CD4-positive, alpha-beta T cell (primary cell): ENCODE data around the gene OPN5. TPM values are rescaled to one million over a fixed set of nuclear protein-coding genes. Genes with fewer than 3 reads are reported as not detected.

ENCODE experiments used
- ATAC-seq: fragments of 200-7000 bp; cut with Tn5 transposase; one replicate; pipeline ENCODE4 v1.10.0; 2022; ENCODE audit warnings: mild to moderate bottlenecking; ENCODE audit not compliant: poor library complexity
- CTCF ChIA-PET: fragments of 350-600 bp; sonication (Branson Sonifier 250); formaldehyde crosslinking; loops from one replicate; lab custom pipeline; 2021; ENCODE audit warnings: antibody characterized with exemption, inconsistent platforms; lab: Charles Lee
- POLR2A ChIA-PET: fragments of 350-600 bp; sonication (Branson Sonifier 250); formaldehyde crosslinking; loops from one replicate; lab custom pipeline; 2021; ENCODE audit warnings: antibody characterized with exemption, inconsistent platforms; lab: Charles Lee
- DNase-seq, 14 experiments: peaks; one replicate each; pipeline ENCODE4 v3.0.0-alpha.2; 2013 to 2020; ENCODE audit warnings: mixed read lengths in 2 of 14
- H3K27ac ChIP-seq, 2 donors: one replicate each; pipeline versions ENCODE4 v1.5.1 to v1.7.0; 2013; ENCODE audit warnings: low read length in 2 of 2, low read depth in 1 of 2, mild to moderate bottlenecking in 1 of 2
- H3K27me3 ChIP-seq, 2 experiments: 1 replicate in 1 of 2; 2 replicates in 1 of 2; pipeline versions ENCODE4 v1.6.1 to v1.7.0; 2013; ENCODE audit warnings: low read length in 2 of 2, control low read depth in 1 of 2, mild to moderate bottlenecking in 1 of 2, moderate library complexity in 1 of 2; ENCODE audit not compliant: insufficient read depth in 2 of 2, control insufficient read depth in 1 of 2
- H3K36me3 ChIP-seq: one replicate; pipeline ENCODE4 v1.6.1; 2013; ENCODE audit warnings: low read length, control low read depth; ENCODE audit not compliant: insufficient read depth
- H3K4me1 ChIP-seq: one replicate; pipeline ENCODE4 v1.6.1; 2013; ENCODE audit warnings: low read length, control low read depth; ENCODE audit not compliant: insufficient read depth
- H3K4me3 ChIP-seq: one replicate; pipeline ENCODE4 v1.5.1; 2013; ENCODE audit warnings: mild to moderate bottlenecking, low read length, moderate library complexity
- H3K9me3 ChIP-seq, 2 experiments: 1 replicate in 1 of 2; 2 replicates in 1 of 2; pipeline versions ENCODE4 v1.6.1 to v1.7.0; 2013; ENCODE audit warnings: low read length in 2 of 2, mild to moderate bottlenecking in 2 of 2, control low read depth in 1 of 2, moderate library complexity in 1 of 2; ENCODE audit not compliant: control insufficient read depth in 1 of 2, insufficient read depth in 1 of 2
- H3K27ac Mint-ChIP-seq: one replicate; pipeline ENCODE4 v1.8.0; 2020; ENCODE audit warnings: mixed read lengths
- H3K27me3 Mint-ChIP-seq: one replicate; pipeline ENCODE4 v1.8.0; 2021; ENCODE audit warnings: mixed read lengths
- H3K36me3 Mint-ChIP-seq: one replicate; pipeline ENCODE4 v1.8.0; 2021; ENCODE audit warnings: low read depth, mixed read lengths
- H3K4me1 Mint-ChIP-seq: one replicate; pipeline ENCODE4 v1.8.0; 2021; ENCODE audit warnings: low read depth, mixed read lengths
- H3K4me3 Mint-ChIP-seq: one replicate; pipeline ENCODE4 v1.8.0; 2020; ENCODE audit warnings: mild to moderate bottlenecking, mixed read lengths
- H3K9me3 Mint-ChIP-seq: one replicate; pipeline ENCODE4 v1.8.0; 2020; ENCODE audit warnings: mixed read lengths
- intact Hi-C, 2 experiments: fragments of 100-400 bp; cut with DNase I in 1 of 2; cut with micrococcal nuclease in 1 of 2; formaldehyde crosslinking; loops; one replicate each; pipeline versions ENCODE4 v1.15.1 to v1.9.0; 2023 to 2025; cut with DNase I, micrococcal nuclease
- total RNA-seq, 174 experiments: library from RNA in 2 of 174; stranded (reverse) in 2 of 174; gene quantifications; one replicate each; pipeline ENCODE4 v1.2.3 and lab custom pipeline; 2021 to 2026
- TF ChIP-seq, protein P1 (sequence below): fragments of 200-600 bp; IDR thresholded peaks from one replicate; pipeline ENCODE4 v1.8.0; 2022; ENCODE audit warnings: antibody characterized with exemption, mild to moderate bottlenecking

The OPN5 gene
- total RNA-seq, 2 experiments from 2014 or later: not detected

DNA sequence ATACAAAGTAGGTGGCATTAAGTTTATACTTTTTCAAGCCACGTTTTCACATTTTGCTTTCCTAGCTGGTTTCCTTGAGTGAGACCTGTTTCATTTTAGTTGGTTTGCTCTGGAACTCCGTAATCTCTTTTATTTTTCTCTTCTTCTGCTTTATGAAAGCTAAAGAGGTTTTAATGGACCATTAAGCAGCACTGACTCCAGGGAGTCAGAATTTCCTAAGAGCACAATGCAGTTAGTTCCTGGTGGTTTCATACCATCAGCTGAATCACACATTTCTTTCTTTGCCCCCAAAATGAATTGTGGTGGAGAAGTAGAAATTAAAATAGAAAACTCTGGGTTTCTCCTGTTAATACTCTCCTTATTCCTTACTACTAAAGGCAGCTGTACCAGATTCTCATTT, 3.4 kb downstream of the OPN5 start:
- ChIA-PET POLR2A (no interaction called here), CTCF (no interaction called here)
- H3K4me3 ChIP-seq: no peak overlapping the region
- H3K9me3 Mint-ChIP-seq: no peaks in the 10 kb centered on the region
- H3K9me3 ChIP-seq: no peaks in the 10 kb centered on the region
- no peak overlapping the region for H3K27ac Mint-ChIP-seq
- no peak overlapping the region for H3K4me3 Mint-ChIP-seq
- no peaks in the 10 kb centered on the region for H3K36me3 Mint-ChIP-seq
- H3K36me3 ChIP-seq: no peaks in the 10 kb centered on the region
- no peak overlapping the region for H3K27ac ChIP-seq
- peaks cover 8% of the 10 kb centered on the region for H3K4me1 ChIP-seq
- intact Hi-C loops: no loop called here
- no peak for DNase-seq
- H3K27me3 ChIP-seq: peaks cover 4% of the 10 kb centered on the region in 2 experiments
- peaks cover 5% of the 10 kb centered on the region for H3K4me1 Mint-ChIP-seq
- H3K27me3 Mint-ChIP-seq: peaks cover 34% of the 10 kb centered on the region
- TF ChIP-seq, protein P1, sequence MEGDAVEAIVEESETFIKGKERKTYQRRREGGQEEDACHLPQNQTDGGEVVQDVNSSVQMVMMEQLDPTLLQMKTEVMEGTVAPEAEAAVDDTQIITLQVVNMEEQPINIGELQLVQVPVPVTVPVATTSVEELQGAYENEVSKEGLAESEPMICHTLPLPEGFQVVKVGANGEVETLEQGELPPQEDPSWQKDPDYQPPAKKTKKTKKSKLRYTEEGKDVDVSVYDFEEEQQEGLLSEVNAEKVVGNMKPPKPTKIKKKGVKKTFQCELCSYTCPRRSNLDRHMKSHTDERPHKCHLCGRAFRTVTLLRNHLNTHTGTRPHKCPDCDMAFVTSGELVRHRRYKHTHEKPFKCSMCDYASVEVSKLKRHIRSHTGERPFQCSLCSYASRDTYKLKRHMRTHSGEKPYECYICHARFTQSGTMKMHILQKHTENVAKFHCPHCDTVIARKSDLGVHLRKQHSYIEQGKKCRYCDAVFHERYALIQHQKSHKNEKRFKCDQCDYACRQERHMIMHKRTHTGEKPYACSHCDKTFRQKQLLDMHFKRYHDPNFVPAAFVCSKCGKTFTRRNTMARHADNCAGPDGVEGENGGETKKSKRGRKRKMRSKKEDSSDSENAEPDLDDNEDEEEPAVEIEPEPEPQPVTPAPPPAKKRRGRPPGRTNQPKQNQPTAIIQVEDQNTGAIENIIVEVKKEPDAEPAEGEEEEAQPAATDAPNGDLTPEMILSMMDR: no peak
- no peak for ATAC-seq

DNA sequence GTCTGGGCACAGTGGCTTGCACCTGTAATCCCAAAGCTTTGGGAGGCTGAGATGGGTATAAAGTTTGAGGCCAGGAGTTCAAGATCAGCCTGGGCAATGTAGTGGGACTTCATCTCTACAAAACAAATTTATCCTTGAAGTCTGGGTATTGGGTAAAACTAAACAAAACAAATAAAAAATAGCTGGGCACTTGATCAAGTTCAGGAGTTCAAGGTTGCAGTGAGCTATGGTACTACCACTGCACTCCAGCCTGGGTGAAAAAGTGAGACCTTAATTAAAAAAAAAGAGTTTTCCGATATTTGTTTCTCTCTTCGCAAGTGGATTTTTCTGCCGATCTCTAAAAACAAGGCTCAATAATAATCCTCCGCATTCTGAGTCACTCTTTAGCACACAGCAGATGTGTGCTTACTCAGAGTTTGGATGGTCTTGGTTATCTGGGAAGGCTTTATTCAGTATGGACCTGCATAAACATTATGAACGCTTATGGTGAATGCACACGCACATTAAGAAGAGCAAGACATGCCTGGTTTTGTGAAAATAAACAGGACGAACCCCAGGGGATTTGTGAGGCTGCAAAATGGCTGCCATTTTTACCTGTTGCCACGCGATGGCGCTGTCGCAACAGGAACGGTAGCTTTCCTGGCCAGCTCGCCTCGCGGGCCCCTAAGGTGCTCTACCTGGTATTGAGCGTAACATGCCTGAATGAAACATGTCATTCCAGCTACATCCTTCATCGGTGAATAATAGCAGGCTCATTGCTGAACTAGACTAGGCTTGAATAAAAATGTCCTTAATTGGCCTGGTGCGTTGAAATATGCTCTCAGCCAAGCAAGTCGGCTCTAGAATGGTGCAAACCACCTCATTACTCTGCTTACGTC, 6.0 kb downstream of the OPN5 start:
- H3K36me3 Mint-ChIP-seq: no peaks in the 10 kb centered on the region
- ChIA-PET CTCF (interaction anchor here (0.6 to 1.9 kb wide), 11 partner anchors 8 to 1665 kb away, joined by 3 to 10 read pairs (median 3); no protein-coding TSS in a partner anchor), POLR2A (interaction anchor here (1.0 kb wide), 1 partner anchor 373 kb away, joined by 3 read pairs; no protein-coding TSS in a partner anchor)
- no peak overlapping the region for H3K4me3 Mint-ChIP-seq
- TF ChIP-seq, protein P1: peak; percentile 80
- peaks cover 48% of the 10 kb centered on the region for H3K27me3 Mint-ChIP-seq
- Histone ChIP-seq H3K27me3 (peaks cover 4% of the 10 kb centered on the region in 2 experiments), H3K27ac (no peak overlapping the region), H3K9me3 (no peaks in the 10 kb centered on the region), H3K4me1 (peaks cover 5% of the 10 kb centered on the region), H3K36me3 (no peaks in the 10 kb centered on the region), H3K4me3 (no peak overlapping the region)
- DNase-seq (peak; percentile 12 to 68 (median 34)), ATAC-seq (peak; percentile 81)
- H3K9me3 Mint-ChIP-seq: no peaks in the 10 kb centered on the region
- no peak overlapping the region for H3K27ac Mint-ChIP-seq
- H3K4me1 Mint-ChIP-seq: no peaks in the 10 kb centered on the region
- intact Hi-C loops: loop anchor here (1.0 to 2.0 kb wide), 2 partner anchors 1621 to 1622 kb away; no protein-coding TSS in a partner anchor

DNA sequence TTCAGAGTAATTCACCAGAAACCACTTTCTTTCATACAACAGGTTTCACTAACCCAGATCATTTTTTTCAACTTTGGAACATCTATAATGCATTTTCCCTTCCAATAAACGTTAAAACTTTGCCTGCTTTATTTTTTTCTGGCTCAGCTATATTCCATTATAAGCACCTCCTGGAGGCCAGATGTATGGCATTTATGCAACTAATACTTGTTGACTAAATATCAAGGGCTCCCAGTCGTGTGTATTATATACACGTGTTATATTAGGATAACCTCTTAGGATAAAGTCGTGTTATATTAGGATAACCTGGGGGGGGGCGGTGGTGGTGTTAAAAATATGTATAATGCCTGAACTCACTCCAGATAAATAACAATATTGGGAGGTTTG, 6.7 kb downstream of the OPN5 start:
- Histone ChIP-seq H3K27ac (no peak overlapping the region), H3K4me1 (peaks cover 5% of the 10 kb centered on the region), H3K27me3 (peaks cover 4% of the 10 kb centered on the region in 2 experiments), H3K4me3 (no peak overlapping the region), H3K36me3 (no peaks in the 10 kb centered on the region), H3K9me3 (no peaks in the 10 kb centered on the region)
- no peak for ATAC-seq
- no peaks in the 10 kb centered on the region for H3K4me1 Mint-ChIP-seq
- intact Hi-C loops: loop anchor here (1.0 to 2.0 kb wide), 2 partner anchors 1620 to 1622 kb away; no protein-coding TSS in a partner anchor
- H3K4me3 Mint-ChIP-seq: no peak overlapping the region
- no peaks in the 10 kb centered on the region for H3K36me3 Mint-ChIP-seq
- peaks cover 48% of the 10 kb centered on the region for H3K27me3 Mint-ChIP-seq
- H3K9me3 Mint-ChIP-seq: no peaks in the 10 kb centered on the region
- no peak overlapping the region for H3K27ac Mint-ChIP-seq
- ChIA-PET CTCF (interaction anchor here (0.7 to 1.9 kb wide), 9 partner anchors 8 to 1622 kb away, joined by 3 to 10 read pairs (median 3); no protein-coding TSS in a partner anchor), POLR2A (interaction anchor here (1.0 kb wide), 1 partner anchor 374 kb away, joined by 3 read pairs; no protein-coding TSS in a partner anchor)
- TF ChIP-seq, protein P1: no peak
- DNase-seq: no peak
